CD1c-positive myeloid dendritic cell (primary cell): ENCODE measurements around the gene MECP2.
A peak's percentile ranks its signal among the peaks of the same experiment; 100 is the strongest.

ENCODE experiments used
- DNase-seq: peaks from one replicate; pipeline ENCODE4 v3.0.0-alpha.2; 2016; ENCODE audit errors: extremely low spot score

The MECP2 gene

GRCh38 chrX:154061801-154062200 lies 35.7 kb downstream of the MECP2 start:
- DNase-seq, result no peak

DNA sequence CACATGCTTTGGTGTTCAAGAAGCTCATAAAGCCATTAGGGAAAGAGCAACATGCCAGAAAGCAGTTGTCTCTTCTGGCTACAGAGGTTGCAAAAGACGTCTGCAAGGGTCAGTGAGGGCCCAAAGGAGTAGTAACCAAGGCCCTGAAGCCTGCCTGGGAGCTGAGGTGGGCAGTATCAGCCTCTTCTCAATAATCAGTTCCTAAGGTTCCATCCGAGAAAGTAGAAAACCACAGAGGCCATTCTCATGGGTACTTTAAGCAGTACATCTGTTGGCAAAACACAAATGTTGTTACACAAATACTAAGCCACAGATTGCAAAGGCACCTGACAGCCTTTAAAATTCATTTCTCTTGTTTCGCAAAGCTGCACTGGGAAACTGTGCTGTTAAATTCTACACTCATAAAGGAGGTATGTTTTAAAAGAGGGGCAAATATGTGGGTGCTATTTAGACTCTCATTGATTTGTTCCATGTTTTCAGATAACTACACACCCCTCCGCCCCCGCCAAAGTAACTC lies 37.7 kb downstream of the MECP2 start:
- DNase-seq, result no peak

GRCh38 chrX:154059231-154059630 lies 38.3 kb downstream of the MECP2 start:
- no peak for DNase-seq

- DNase-seq, result peak; percentile 57
Measured at GRCh38 chrX:154058214-154058997, 39.1 kb downstream of the MECP2 start.

- DNase-seq, result no peak
Measured at GRCh38 chrX:154057791-154058190, 39.7 kb downstream of the MECP2 start.

GRCh38 chrX:154056770-154057241 lies 40.7 kb downstream of the MECP2 start:
- peak; percentile 67 for DNase-seq

- DNase-seq, result peak; percentile 63
Measured at GRCh38 chrX:154051201-154051810, 46.2 kb downstream of the MECP2 start.

GRCh38 chrX:154050113-154050495 lies 47.4 kb downstream of the MECP2 start:
- DNase-seq, result no peak

DNA sequence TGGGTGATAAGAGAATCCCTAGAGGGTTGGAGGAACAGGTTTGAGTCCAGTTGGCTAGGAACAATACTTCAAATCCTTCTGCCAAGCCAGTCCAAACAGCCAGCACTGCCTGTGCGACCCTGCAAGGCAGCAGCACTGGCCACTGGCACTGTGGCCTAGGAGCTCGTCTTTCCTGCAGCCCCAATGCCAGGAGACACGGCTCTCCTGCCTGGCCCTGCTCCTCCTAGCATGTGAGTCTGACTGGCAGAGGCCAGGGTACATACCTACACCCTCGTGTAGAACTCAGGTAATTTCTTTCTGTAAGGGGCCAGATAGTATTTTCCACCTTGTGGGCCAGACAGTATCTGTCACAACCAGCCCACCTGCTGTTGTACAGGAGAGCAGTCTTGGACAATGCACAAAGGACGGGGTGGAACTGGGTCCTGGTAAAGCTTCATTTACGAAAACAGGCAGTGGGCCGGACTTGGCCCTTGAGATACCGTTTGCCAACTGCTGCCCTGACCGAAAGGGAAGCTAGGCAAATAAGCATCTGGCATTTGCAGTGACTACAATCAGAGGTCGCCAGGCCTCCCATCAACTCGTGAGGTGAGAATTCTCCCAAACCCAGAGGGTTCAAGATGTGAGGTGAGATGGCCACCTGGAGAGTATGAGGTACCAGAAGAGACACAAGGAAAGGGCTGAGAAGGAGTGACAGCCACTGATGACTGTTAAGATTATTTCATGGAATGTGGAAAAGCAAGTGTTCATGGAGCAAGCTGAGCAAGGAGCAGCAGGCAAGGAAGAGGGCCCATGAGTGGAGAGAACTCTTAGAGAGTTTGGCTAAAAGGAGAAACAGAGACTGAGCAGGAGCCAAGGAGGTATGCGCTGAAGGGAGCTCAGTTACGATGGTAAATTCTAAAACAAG lies 48.1 kb downstream of the MECP2 start:
- no peak for DNase-seq

DNA sequence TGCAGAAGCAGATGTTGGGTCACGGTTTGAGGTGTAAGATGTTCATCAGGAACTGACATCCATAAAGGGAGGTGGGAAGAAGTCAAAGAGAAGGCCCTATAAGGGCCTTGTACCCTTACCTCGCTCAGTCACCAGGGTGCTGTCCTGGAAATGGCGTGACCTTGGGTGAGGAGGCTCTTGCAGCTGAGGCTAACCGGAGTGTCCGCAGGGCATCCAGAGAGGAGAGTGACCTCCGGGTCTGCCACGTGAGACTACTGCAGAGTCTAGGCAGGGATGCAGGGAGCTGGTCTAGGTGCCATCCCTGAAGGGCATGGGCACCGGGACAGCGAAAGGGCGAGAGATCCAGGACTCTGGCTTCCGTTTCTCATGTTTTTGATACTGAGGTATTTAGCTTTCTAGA lies 49.1 kb downstream of the MECP2 start:
- no peak for DNase-seq

DNA sequence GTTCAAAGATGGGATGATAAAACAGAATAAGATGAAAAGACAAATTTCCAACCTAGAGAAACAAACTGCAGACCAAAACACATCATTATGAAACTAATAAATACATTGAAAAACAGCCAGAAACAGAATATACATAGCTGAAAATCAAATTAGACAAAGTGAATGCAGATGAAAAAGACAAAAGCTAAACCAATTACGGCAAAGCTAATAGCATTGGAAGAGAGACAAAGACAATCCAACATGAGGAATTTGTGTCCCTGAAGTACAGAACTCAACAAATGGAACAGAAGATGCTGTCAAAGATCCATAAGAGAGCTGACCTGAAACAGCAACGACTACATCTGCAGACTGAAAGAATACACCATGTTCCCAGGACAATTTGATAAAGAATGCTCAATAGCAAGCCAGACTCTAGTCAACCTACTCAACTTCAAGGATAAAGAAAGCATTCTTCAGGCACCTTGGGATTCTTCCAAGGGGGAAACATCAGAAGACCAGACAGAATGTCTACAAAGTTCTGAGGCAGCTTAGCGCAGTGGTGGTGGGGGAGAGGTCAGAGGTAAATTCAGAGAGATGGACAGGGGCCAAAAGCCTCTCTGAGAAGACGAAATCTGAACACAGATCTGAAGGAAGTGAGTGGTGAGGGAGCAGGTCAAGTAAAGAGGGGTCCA lies 50.4 kb downstream of the MECP2 start:
- no peak for DNase-seq

- DNase-seq, result no peak
Measured at GRCh38 chrX:154046031-154046781, 51.3 kb downstream of the MECP2 start.

- DNase-seq, result no peak
Measured at GRCh38 chrX:154044091-154044490, 53.4 kb downstream of the MECP2 start.

- DNase-seq, result no peak
Measured at GRCh38 chrX:154043003-154043763, 54.3 kb downstream of the MECP2 start.

DNA sequence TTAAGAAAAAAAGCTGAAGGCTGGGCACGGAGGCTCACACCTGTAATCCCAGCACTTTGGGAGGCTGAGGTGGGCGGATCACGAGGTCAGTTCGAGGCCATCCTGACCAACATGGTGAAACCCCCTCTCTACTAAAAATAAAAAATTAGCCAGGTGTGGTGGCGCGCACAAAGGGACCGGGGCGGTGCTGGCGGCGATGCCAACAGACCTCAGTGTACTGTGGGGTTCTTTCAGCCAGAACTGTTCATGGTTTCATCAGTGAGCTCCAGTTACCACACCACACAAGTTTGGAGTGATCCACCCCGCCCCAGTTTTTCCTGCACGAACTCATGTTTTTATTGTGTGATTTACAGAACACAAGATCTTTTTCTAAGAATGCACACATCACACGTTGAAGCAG lies 56.7 kb downstream of the MECP2 start:
- DNase-seq, result no peak

DNA sequence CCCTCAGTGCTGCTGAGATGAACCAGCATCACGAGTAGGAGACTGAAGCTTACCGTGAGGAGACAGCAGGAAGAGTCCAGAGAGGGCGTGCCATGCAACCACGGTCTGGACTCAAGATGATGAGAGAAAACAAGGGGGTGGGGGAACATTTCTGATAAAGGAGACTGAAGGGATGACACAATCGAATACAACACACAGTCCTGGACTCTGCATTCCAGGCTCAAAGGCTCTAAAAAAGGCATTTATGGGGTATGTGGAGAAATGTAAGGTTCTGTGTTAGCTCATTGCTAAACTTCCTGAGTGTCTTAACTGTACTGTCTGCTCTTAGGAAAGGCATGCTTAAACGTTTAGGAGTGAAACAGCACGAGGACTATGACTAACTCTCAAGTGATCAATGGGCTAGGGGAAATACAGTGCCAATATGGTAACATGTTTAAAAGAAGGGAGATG lies 57.2 kb downstream of the MECP2 start:
- DNase-seq, result peak; percentile 65

GRCh38 chrX:154039577-154039976 lies 57.9 kb downstream of the MECP2 start:
- DNase-seq, result no peak

DNA sequence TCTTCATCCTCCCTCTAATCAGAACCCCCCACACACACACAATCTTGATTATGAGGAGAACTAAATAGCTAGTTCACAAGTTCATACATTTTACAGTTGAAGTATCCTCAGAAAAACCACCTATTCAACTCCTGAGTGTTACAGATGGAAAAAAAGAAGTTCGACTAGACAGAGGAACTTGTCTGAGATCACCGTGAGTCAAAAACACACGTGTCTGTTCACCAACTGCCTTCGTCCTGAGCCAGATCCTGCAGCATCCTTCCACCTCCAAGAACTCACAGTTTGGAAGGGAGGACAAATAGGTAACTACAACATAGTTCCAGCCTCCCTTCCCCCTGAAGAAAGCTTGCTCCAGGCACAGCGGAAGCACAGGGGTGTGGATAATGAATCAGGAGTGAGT lies 58.9 kb downstream of the MECP2 start:
- DNase-seq, result no peak

DNA sequence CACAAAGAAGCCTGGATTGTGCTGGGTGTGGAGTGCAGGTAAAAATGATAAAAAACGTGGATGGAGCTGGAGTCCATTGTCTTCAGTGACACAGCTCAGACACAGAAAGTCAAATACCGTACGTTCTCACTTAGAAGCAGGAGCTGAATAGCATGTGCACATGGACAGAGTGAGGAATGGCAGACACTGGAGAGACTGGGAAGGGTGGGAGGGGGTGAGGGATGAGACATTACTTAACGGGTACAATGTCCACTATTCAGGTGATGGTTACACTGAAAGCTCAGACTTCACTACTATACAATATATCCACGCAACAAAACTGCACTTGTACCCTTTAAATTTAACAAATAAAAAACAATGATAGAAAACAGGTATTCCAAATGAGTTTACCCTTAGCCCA lies 59.8 kb downstream of the MECP2 start:
- DNase-seq, result no peak

GRCh38 chrX:154036513-154036912 lies 61.0 kb downstream of the MECP2 start:
- no peak for DNase-seq
